HCT116 (cell line): ENCODE data around the gene DPM2.

ENCODE experiments used
- CEBPB ChIP-seq: IDR thresholded peaks from 2 replicates; pipeline ENCODE4 v1.6.1; 2012; ENCODE audit warnings: low read depth
- EGR1 ChIP-seq: IDR thresholded peaks from 2 replicates; pipeline ENCODE4 v1.6.1; 2012; ENCODE audit warnings: low read depth
- EZH2 ChIP-seq: fragments of 200-600 bp; sonication (generic); IDR thresholded peaks from 2 replicates; pipeline ENCODE4 v1.6.1; 2017; ENCODE audit warnings: antibody characterized with exemption, mixed run types
- EZH2phosphoT487 ChIP-seq: fragments of 200-600 bp; IDR thresholded peaks from 2 replicates; pipeline ENCODE4 v1.6.1; 2018; ENCODE audit warnings: antibody characterized with exemption, borderline replicate concordance
- JUND ChIP-seq: IDR thresholded peaks from 2 replicates; pipeline ENCODE4 v1.6.1; 2012
- POLR2A ChIP-seq: IDR thresholded peaks from 2 replicates; pipeline ENCODE4 v1.7.0; 2011; ENCODE audit warnings: borderline replicate concordance; ENCODE audit not compliant: insufficient read depth, insufficient read length; ENCODE audit errors: extremely low read depth
- POLR2AphosphoS5 ChIP-seq: IDR thresholded peaks from 2 replicates; pipeline ENCODE4 v1.6.1; 2011; ENCODE audit warnings: mild to moderate bottlenecking, low read depth, low read length, moderate library complexity
- RAD21 ChIP-seq: IDR thresholded peaks from 2 replicates; pipeline ENCODE4 v1.6.1; 2012; ENCODE audit warnings: low read depth, mild to moderate bottlenecking
- SIN3A ChIP-seq: IDR thresholded peaks from 2 replicates; pipeline ENCODE4 v1.6.1; 2012; ENCODE audit warnings: low read depth
- SP1 ChIP-seq: IDR thresholded peaks from 2 replicates; pipeline ENCODE4 v1.6.1; 2012; ENCODE audit warnings: low read depth
- TF ChIP-seq, protein P1 (sequence below), 3 experiments: fragments of 200-600 bp in 1 of 3; sonication (generic) in 1 of 3; IDR thresholded peaks in 2 of 3; conservative IDR thresholded peaks in 1 of 3; 2 replicates each; pipeline ENCODE4 v1.5.1; 2012 to 2017; ENCODE audit warnings: low read depth in 2 of 3, low read length in 2 of 3, antibody characterized with exemption in 1 of 3, borderline replicate concordance in 1 of 3, control low read depth in 1 of 3, mild to moderate bottlenecking in 1 of 3, mixed read lengths in 1 of 3, mixed run types in 1 of 3, moderate library complexity in 1 of 3; ENCODE audit not compliant: insufficient read depth in 1 of 3
- TF ChIP-seq, protein P2 (sequence below): IDR thresholded peaks from 2 replicates; pipeline ENCODE4 v1.6.1; 2012
- TF ChIP-seq, protein P3 (sequence below): IDR thresholded peaks from 2 replicates; pipeline ENCODE4 v1.6.1; 2012; ENCODE audit warnings: low read depth
- TF ChIP-seq, protein P4 (sequence below): IDR thresholded peaks from 2 replicates; pipeline ENCODE4 v1.6.1; 2012

DNA sequence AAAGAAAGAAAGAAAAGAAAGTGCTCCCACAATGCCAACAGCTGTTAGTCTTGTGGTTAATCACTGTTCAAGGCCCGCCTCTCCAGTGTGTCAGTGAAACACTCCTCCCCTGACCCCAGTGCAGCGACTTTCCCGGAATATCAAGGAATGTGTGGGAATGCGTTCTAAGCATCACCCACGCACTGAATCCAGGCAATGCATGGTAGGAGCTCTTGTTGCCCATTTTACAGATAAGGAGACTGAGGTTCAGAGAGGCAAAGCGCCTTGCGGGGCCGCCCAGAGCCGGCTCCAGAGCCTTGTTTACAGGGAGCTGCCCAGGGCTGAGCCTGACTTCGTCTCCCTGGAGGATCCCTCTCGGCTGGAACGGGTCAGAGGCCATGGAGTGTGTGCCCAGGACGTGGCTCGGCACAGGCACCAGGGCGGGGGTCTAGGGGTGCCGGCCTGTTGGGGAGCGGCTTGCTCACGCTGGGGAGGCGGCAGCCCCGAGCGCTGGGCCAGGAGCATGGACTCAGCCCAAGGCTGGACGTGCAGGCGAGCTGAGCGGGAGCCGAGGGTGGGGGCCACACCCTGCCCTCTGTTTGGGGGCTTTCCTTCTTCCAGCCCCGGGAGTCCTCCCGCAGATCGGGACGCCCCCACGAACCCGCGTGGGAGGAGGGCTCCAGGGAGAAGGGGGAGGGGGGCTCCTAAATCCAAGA is 39.1 kb downstream of the DPM2 start:
- TF ChIP-seq EZH2 (no peak), CEBPB (no peak), RAD21 (no peak), POLR2A (no peak), POLR2AphosphoS5 (no peak), EZH2phosphoT487 (no peak), SP1 (no peak), EGR1 (peak; percentile 40; the same call in 1 of the 2 replicates), JUND (no peak), SIN3A (no peak)
- TF ChIP-seq, protein P1, sequence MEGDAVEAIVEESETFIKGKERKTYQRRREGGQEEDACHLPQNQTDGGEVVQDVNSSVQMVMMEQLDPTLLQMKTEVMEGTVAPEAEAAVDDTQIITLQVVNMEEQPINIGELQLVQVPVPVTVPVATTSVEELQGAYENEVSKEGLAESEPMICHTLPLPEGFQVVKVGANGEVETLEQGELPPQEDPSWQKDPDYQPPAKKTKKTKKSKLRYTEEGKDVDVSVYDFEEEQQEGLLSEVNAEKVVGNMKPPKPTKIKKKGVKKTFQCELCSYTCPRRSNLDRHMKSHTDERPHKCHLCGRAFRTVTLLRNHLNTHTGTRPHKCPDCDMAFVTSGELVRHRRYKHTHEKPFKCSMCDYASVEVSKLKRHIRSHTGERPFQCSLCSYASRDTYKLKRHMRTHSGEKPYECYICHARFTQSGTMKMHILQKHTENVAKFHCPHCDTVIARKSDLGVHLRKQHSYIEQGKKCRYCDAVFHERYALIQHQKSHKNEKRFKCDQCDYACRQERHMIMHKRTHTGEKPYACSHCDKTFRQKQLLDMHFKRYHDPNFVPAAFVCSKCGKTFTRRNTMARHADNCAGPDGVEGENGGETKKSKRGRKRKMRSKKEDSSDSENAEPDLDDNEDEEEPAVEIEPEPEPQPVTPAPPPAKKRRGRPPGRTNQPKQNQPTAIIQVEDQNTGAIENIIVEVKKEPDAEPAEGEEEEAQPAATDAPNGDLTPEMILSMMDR (IDR thresholded peaks at IDR 0.05 in 2 of 3, conservative IDR thresholded peaks at IDR 0.05 in 1 of 3; ENCODE audit: borderline replicate concordance in 1 of 3, insufficient read depth in 1 of 3, low read depth in 2 of 3, low read length in 2 of 3) = no peak
- TF ChIP-seq, protein P2, sequence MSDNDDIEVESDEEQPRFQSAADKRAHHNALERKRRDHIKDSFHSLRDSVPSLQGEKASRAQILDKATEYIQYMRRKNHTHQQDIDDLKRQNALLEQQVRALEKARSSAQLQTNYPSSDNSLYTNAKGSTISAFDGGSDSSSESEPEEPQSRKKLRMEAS = no peak
- TF ChIP-seq, protein P3, sequence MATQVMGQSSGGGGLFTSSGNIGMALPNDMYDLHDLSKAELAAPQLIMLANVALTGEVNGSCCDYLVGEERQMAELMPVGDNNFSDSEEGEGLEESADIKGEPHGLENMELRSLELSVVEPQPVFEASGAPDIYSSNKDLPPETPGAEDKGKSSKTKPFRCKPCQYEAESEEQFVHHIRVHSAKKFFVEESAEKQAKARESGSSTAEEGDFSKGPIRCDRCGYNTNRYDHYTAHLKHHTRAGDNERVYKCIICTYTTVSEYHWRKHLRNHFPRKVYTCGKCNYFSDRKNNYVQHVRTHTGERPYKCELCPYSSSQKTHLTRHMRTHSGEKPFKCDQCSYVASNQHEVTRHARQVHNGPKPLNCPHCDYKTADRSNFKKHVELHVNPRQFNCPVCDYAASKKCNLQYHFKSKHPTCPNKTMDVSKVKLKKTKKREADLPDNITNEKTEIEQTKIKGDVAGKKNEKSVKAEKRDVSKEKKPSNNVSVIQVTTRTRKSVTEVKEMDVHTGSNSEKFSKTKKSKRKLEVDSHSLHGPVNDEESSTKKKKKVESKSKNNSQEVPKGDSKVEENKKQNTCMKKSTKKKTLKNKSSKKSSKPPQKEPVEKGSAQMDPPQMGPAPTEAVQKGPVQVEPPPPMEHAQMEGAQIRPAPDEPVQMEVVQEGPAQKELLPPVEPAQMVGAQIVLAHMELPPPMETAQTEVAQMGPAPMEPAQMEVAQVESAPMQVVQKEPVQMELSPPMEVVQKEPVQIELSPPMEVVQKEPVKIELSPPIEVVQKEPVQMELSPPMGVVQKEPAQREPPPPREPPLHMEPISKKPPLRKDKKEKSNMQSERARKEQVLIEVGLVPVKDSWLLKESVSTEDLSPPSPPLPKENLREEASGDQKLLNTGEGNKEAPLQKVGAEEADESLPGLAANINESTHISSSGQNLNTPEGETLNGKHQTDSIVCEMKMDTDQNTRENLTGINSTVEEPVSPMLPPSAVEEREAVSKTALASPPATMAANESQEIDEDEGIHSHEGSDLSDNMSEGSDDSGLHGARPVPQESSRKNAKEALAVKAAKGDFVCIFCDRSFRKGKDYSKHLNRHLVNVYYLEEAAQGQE = no peak
- TF ChIP-seq, protein P4, sequence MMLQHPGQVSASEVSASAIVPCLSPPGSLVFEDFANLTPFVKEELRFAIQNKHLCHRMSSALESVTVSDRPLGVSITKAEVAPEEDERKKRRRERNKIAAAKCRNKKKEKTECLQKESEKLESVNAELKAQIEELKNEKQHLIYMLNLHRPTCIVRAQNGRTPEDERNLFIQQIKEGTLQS = no peak
